Neural progenitor cell (in vitro differentiated cells): Measurements from ENCODE around the gene GALNT2.

Source experiments
- EZH2 ChIP-seq: fragments of 200-600 bp; sonication (generic); IDR thresholded peaks from 2 replicates; pipeline ENCODE4 v1.6.1; 2017; ENCODE audit warnings: antibody characterized with exemption, mild to moderate bottlenecking, moderate library complexity
- EZH2phosphoT487 ChIP-seq: fragments of 200-600 bp; sonication (generic); IDR thresholded peaks from 2 replicates; pipeline ENCODE4 v1.6.1; 2017; ENCODE audit warnings: antibody characterized with exemption
- TF ChIP-seq, protein P1 (sequence below): fragments of 200-600 bp; sonication (generic); IDR thresholded peaks from 2 replicates; pipeline ENCODE4 v1.5.1; 2017; ENCODE audit warnings: antibody characterized with exemption, mild to moderate bottlenecking

DNA sequence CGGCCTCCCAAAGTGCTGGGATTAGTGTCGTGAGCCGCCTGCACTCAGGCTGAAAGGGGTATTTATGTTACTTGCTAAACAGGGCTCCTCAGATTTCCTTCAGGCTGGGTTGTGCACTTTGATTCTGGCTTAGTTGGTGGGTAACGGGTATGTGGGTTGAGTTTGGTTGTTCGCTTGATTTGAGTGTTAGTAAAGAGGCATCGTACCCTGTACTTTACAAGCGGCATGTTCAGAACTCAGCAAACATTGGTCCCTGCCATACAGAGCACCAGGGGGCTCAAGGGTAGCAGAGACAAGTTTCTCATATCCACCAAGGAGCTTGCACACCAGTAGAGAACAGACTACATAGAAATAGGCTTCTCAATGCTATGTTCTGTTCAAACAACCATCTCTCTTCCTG, 211.3 kb downstream of the GALNT2 start:
- TF ChIP-seq, protein P1, sequence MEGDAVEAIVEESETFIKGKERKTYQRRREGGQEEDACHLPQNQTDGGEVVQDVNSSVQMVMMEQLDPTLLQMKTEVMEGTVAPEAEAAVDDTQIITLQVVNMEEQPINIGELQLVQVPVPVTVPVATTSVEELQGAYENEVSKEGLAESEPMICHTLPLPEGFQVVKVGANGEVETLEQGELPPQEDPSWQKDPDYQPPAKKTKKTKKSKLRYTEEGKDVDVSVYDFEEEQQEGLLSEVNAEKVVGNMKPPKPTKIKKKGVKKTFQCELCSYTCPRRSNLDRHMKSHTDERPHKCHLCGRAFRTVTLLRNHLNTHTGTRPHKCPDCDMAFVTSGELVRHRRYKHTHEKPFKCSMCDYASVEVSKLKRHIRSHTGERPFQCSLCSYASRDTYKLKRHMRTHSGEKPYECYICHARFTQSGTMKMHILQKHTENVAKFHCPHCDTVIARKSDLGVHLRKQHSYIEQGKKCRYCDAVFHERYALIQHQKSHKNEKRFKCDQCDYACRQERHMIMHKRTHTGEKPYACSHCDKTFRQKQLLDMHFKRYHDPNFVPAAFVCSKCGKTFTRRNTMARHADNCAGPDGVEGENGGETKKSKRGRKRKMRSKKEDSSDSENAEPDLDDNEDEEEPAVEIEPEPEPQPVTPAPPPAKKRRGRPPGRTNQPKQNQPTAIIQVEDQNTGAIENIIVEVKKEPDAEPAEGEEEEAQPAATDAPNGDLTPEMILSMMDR: no peak
- TF ChIP-seq EZH2 (no peak), EZH2phosphoT487 (no peak)
